ENCODE results near the gene ST3GAL6.

GRCh38 chr3:98730338-98730737 lies 32.8 kb upstream of the ST3GAL6 start:
- TF ChIP-seq, protein P1, sequence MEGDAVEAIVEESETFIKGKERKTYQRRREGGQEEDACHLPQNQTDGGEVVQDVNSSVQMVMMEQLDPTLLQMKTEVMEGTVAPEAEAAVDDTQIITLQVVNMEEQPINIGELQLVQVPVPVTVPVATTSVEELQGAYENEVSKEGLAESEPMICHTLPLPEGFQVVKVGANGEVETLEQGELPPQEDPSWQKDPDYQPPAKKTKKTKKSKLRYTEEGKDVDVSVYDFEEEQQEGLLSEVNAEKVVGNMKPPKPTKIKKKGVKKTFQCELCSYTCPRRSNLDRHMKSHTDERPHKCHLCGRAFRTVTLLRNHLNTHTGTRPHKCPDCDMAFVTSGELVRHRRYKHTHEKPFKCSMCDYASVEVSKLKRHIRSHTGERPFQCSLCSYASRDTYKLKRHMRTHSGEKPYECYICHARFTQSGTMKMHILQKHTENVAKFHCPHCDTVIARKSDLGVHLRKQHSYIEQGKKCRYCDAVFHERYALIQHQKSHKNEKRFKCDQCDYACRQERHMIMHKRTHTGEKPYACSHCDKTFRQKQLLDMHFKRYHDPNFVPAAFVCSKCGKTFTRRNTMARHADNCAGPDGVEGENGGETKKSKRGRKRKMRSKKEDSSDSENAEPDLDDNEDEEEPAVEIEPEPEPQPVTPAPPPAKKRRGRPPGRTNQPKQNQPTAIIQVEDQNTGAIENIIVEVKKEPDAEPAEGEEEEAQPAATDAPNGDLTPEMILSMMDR (IDR thresholded peaks at IDR 0.05; ENCODE audit: low read depth, low read length, missing input control) = no peak
- no peak for TF ChIP-seq FOXA2 (IDR thresholded peaks at IDR 0.05)
- TF ChIP-seq YY1 (IDR thresholded peaks at IDR 0.05) = no peak
- TF ChIP-seq GABPA (IDR thresholded peaks at IDR 0.05 in 1 of 2, conservative IDR thresholded peaks at IDR 0.05 in 1 of 2) = no peak
- no peak for TF ChIP-seq REST (IDR thresholded peaks at IDR 0.05)
- TF ChIP-seq JUND (IDR thresholded peaks at IDR 0.05) = no peak
- no peak for TF ChIP-seq RAD21 (IDR thresholded peaks at IDR 0.05)
- TF ChIP-seq MAX (IDR thresholded peaks at IDR 0.05) = no peak
- TF ChIP-seq EGR1 (IDR thresholded peaks at IDR 0.05; ENCODE audit: low read depth in 2 of 2) = no peak
- TF ChIP-seq FOXA1 (IDR thresholded peaks at IDR 0.05) = no peak
- TF ChIP-seq ZBTB33 (IDR thresholded peaks at IDR 0.05) = no peak

Data from liver (tissue), 3 donors.